GM23338 (cell line): ENCODE results near the gene COG2. TPM values are rescaled to one million over a fixed set of nuclear protein-coding genes. Genes with fewer than 3 reads are reported as not detected.
A peak's percentile ranks its signal among the peaks of the same experiment; 100 is the strongest.
"Not testable (repeated sequence)": the region's sequence is repeated elsewhere in the genome, so short reads cannot be mapped to it uniquely, and the experiment has no call there.

ENCODE experiments used
- ATAC-seq: fragments of 200-7000 bp; cut with Tn5 transposase; 3 replicates; pipeline ENCODE4 v1.9.1; 2020
- DNase-seq: peaks from one replicate; pipeline ENCODE4 v3.0.0-alpha.2; 2015; ENCODE audit warnings: low spot score
- H2AFZ ChIP-seq: fragments of 200-600 bp; sonication (generic); 2 replicates; pipeline ENCODE4 v1.8.0; 2016; ENCODE audit warnings: antibody characterized with exemption, mild to moderate bottlenecking, moderate library complexity
- H3F3A ChIP-seq: fragments of 200-600 bp; sonication (generic); replicated peaks from 2 replicates; pipeline ENCODE4 v1.8.0; 2017; ENCODE audit warnings: antibody characterized with exemption, mixed run types, low read depth
- H3K27ac ChIP-seq: fragments of 200-600 bp; sonication (generic); 2 replicates; pipeline ENCODE4 v1.6.1; 2016; ENCODE audit warnings: low read depth
- H3K27me3 ChIP-seq: fragments of 200-600 bp; sonication (generic); 2 replicates; pipeline ENCODE4 v1.8.0; 2016; ENCODE audit warnings: mild to moderate bottlenecking, mixed run types, moderate library complexity; ENCODE audit not compliant: insufficient read depth
- H3K36me3 ChIP-seq: fragments of 200-600 bp; sonication (generic); 2 replicates; pipeline ENCODE4 v1.8.0; 2016; ENCODE audit warnings: mild to moderate bottlenecking; ENCODE audit not compliant: insufficient read depth
- H3K4me1 ChIP-seq: fragments of 200-600 bp; sonication (generic); 2 replicates; pipeline ENCODE4 v1.8.0; 2016; ENCODE audit warnings: mild to moderate bottlenecking, moderate library complexity; ENCODE audit not compliant: insufficient read depth
- H3K4me2 ChIP-seq: fragments of 200-600 bp; sonication (generic); 2 replicates; pipeline ENCODE4 v1.7.1; 2017; ENCODE audit warnings: mixed run types
- H3K4me3 ChIP-seq: fragments of 200-600 bp; sonication (generic); 2 replicates; pipeline ENCODE4 v1.6.1; 2016; ENCODE audit warnings: mixed run types
- H3K79me2 ChIP-seq: fragments of 200-600 bp; sonication (generic); replicated peaks from 2 replicates; pipeline ENCODE4 v1.8.0; 2017; ENCODE audit warnings: mild to moderate bottlenecking; ENCODE audit not compliant: insufficient read depth
- H3K9me2 ChIP-seq: fragments of 200-600 bp; sonication (generic); 2 replicates; pipeline ENCODE4 v1.8.0; 2017; ENCODE audit not compliant: insufficient read depth
- H4K20me1 ChIP-seq: fragments of 200-600 bp; sonication (generic); replicated peaks from 2 replicates; pipeline ENCODE4 v1.8.0; 2017; ENCODE audit warnings: mild to moderate bottlenecking; ENCODE audit not compliant: insufficient read depth
- H3K27ac Mint-ChIP-seq: 2 replicates; pipeline ENCODE4 v1.8.0; 2020; ENCODE audit warnings: inconsistent platforms, mild to moderate bottlenecking, moderate library complexity, mixed read lengths
- H3K27me3 Mint-ChIP-seq: 3 replicates; pipeline ENCODE4 v1.8.0; 2022; ENCODE audit warnings: low read depth, mild to moderate bottlenecking, moderate library complexity, mixed read lengths, inconsistent platforms; ENCODE audit not compliant: insufficient read depth, poor library complexity
- H3K36me3 Mint-ChIP-seq: 3 replicates; pipeline ENCODE4 v1.8.0; 2021; ENCODE audit warnings: low read depth, mild to moderate bottlenecking, inconsistent platforms, moderate library complexity, mixed read lengths
- H3K4me1 Mint-ChIP-seq: 3 replicates; pipeline ENCODE4 v1.8.0; 2020; ENCODE audit warnings: mild to moderate bottlenecking, inconsistent platforms, mixed read lengths
- H3K4me3 Mint-ChIP-seq: 3 replicates; pipeline ENCODE4 v1.8.0; 2021; ENCODE audit warnings: moderate library complexity, mild to moderate bottlenecking, inconsistent platforms, mixed read lengths
- H3K9me3 Mint-ChIP-seq: 3 replicates; pipeline ENCODE4 v1.8.0; 2020; ENCODE audit warnings: moderate library complexity, mild to moderate bottlenecking, inconsistent platforms, mixed read lengths
- polyA plus RNA-seq: library from polyadenylated mRNA; unstranded; fragments of >200 nt; fragmentation: Nextera tagmentation; extraction: Ambion mirVana; gene quantifications from 2 replicates; pipeline ENCODE4 v1.2.1, GENCODE V29; 2016
- total RNA-seq: library from RNA; depleted of rRNA; stranded (reverse); fragments of >200 nt; shearing (Covaris generic); gene quantifications from 2 replicates; pipeline ENCODE4 v1.2.3, GENCODE V29; 2014
- TF ChIP-seq, protein P1 (sequence below), 2 experiments: fragments of 200-600 bp in 1 of 2; sonication (generic) in 1 of 2; conservative IDR thresholded peaks; 2 replicates each; pipeline versions ENCODE4 v1.5.1 to v1.6.1; 2016 to 2017; ENCODE audit warnings: antibody characterized with exemption in 2 of 2, low read depth in 2 of 2, mild to moderate bottlenecking in 2 of 2, moderate library complexity in 1 of 2
- TF ChIP-seq, protein P2 (sequence below): IDR thresholded peaks from one replicate; pipeline ENCODE4 v1.6.1; 2018; ENCODE audit warnings: antibody characterized with exemption; ENCODE audit not compliant: unreplicated experiment

The COG2 gene
- total and polyA plus RNA-seq, 2 experiments from 2014 or later: 35.8 to 38.5 TPM

DNA sequence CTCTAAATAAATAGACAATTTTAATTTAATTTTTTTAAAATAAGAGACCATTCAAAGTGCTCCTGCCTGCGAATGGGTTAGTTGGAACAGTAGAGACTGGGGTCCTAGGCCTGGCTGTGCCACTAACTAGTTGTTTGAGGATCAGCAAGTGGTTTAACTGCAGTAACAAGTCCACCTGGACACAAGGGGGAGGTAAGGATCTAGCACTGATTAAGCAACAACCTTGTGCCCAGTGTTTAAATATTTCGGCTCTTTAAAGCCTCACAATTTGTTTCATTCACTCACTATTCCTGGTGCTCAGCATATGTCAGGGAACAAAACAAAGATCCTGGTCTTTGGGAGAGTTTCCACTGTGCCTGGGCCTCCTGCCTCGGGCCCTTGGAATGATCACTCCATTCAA, 73.2 kb downstream of the COG2 start (continued):
- TF ChIP-seq, protein P1, sequence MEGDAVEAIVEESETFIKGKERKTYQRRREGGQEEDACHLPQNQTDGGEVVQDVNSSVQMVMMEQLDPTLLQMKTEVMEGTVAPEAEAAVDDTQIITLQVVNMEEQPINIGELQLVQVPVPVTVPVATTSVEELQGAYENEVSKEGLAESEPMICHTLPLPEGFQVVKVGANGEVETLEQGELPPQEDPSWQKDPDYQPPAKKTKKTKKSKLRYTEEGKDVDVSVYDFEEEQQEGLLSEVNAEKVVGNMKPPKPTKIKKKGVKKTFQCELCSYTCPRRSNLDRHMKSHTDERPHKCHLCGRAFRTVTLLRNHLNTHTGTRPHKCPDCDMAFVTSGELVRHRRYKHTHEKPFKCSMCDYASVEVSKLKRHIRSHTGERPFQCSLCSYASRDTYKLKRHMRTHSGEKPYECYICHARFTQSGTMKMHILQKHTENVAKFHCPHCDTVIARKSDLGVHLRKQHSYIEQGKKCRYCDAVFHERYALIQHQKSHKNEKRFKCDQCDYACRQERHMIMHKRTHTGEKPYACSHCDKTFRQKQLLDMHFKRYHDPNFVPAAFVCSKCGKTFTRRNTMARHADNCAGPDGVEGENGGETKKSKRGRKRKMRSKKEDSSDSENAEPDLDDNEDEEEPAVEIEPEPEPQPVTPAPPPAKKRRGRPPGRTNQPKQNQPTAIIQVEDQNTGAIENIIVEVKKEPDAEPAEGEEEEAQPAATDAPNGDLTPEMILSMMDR (conservative IDR thresholded peaks at IDR 0.05; ENCODE audit: low read depth in 2 of 2): peak; percentile 35 to 63

DNA sequence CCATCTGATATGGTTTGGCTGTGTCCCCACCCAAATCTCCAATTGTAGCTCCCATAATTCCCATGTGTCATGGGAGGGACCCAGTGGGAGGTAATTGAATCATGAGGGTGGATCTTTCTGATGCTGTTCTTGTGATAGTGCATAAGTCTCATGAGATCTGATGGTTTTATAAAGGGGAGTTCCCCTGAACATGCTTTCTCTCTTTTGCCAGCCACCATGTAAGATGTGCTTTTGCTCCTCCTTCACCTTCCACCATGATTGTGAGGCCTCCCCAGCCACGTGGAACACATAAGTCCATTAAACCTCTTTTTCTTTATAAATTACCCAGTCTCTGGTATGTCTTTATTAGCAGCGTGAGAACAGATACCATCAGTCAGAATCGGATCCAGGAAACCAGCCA, 74.2 kb downstream of the COG2 start:
- not testable (repeated sequence) for H3K9me2 ChIP-seq, H3K27me3 Mint-ChIP-seq, H3K4me3 Mint-ChIP-seq, ATAC-seq, H4K20me1 ChIP-seq, H3K4me1 ChIP-seq, H3K79me2 ChIP-seq, H3K4me2 ChIP-seq, H3F3A ChIP-seq, H3K36me3 ChIP-seq, H3K36me3 Mint-ChIP-seq, H3K27ac Mint-ChIP-seq, H3K9me3 Mint-ChIP-seq, DNase-seq, H2AFZ ChIP-seq, H3K27me3 ChIP-seq, H3K27ac ChIP-seq, H3K4me3 ChIP-seq
- peaks cover 14% of the 10 kb centered on the region for H3K4me1 Mint-ChIP-seq

DNA sequence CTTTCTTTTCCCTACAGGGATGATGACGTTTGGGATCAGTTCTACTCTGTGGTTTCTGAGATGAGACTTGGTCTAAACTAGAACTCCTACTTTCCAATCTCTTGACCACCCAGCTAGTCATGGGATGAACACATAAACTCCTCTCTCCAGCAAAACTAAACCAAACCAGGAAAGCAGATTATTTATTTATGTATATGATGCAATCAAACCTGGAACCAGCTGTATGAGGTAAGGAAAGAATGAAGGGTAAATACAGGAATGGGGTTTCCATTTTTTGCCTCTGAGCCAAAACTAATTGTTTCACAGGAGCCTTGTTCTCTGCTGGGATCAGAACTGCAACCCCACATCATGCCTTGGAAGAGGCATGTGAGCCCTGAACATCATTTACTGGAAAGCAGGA, 75.0 kb downstream of the COG2 start:
- H3F3A ChIP-seq: no peaks in the 10 kb centered on the region
- H3K27me3 ChIP-seq: no peaks in the 10 kb centered on the region
- Mint-ChIP-seq H3K9me3 (peaks cover 12% of the 10 kb centered on the region), H3K36me3 (peaks cover 6% of the 10 kb centered on the region; the same call in 2 of the 3 replicates), H3K27me3 (peaks cover 8% of the 10 kb centered on the region), H3K4me3 (no peak overlapping the region), H3K4me1 (peaks cover 14% of the 10 kb centered on the region), H3K27ac (no peak overlapping the region)
- no peaks in the 10 kb centered on the region for H3K79me2 ChIP-seq
- no peak overlapping the region for H3K4me3 ChIP-seq
- H3K4me1 ChIP-seq: no peaks in the 10 kb centered on the region
- ATAC-seq (no peak), DNase-seq (no peak)
- H3K36me3 ChIP-seq: no peaks in the 10 kb centered on the region
- no peaks in the 10 kb centered on the region for H4K20me1 ChIP-seq
- H3K9me2 ChIP-seq: no peaks in the 10 kb centered on the region
- H3K27ac ChIP-seq: no peak overlapping the region
- H2AFZ ChIP-seq: no peak overlapping the region
- no peak overlapping the region for H3K4me2 ChIP-seq
- TF ChIP-seq, protein P2, sequence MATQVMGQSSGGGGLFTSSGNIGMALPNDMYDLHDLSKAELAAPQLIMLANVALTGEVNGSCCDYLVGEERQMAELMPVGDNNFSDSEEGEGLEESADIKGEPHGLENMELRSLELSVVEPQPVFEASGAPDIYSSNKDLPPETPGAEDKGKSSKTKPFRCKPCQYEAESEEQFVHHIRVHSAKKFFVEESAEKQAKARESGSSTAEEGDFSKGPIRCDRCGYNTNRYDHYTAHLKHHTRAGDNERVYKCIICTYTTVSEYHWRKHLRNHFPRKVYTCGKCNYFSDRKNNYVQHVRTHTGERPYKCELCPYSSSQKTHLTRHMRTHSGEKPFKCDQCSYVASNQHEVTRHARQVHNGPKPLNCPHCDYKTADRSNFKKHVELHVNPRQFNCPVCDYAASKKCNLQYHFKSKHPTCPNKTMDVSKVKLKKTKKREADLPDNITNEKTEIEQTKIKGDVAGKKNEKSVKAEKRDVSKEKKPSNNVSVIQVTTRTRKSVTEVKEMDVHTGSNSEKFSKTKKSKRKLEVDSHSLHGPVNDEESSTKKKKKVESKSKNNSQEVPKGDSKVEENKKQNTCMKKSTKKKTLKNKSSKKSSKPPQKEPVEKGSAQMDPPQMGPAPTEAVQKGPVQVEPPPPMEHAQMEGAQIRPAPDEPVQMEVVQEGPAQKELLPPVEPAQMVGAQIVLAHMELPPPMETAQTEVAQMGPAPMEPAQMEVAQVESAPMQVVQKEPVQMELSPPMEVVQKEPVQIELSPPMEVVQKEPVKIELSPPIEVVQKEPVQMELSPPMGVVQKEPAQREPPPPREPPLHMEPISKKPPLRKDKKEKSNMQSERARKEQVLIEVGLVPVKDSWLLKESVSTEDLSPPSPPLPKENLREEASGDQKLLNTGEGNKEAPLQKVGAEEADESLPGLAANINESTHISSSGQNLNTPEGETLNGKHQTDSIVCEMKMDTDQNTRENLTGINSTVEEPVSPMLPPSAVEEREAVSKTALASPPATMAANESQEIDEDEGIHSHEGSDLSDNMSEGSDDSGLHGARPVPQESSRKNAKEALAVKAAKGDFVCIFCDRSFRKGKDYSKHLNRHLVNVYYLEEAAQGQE: no peak

DNA sequence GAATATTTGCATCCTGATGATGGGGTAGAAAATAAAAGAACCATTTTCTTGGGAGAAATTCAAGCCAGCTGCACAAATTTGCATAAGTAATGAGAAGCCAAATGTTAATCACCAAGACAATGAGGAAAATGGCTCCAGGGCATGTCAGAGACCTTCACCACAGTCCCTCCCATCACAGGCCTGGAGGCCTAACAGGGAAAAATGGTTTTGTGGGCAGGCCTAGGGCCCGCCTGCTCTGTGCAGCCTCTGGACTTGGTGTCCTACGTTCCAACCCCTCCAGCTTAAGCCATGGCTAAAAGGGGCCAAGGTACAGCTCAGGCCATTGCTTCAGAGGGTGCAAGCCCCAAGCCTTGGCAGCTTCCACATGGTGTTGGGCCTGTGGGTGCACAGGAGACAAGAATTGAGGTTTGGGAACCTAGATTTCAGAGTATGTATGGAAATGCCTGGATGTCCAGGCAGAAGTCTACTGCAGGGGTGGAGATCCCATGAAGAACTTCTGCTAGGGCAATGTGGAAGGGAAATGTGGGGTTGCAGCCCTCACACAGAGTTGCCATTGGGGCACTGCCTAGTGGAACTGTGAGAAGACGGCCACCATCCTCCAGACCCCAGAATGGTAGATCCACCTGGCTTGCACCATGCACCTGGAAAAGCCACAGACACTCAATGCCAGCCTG, 79.7 kb downstream of the COG2 start:
- H3K4me2 ChIP-seq, H3K4me1 Mint-ChIP-seq, H3K9me2 ChIP-seq, H3K27ac ChIP-seq, H3K36me3 ChIP-seq, H4K20me1 ChIP-seq, H3K27me3 Mint-ChIP-seq, H2AFZ ChIP-seq, H3K36me3 Mint-ChIP-seq, H3K4me1 ChIP-seq, H3K4me3 ChIP-seq, ATAC-seq, H3K79me2 ChIP-seq, DNase-seq, H3K27ac Mint-ChIP-seq, H3K27me3 ChIP-seq, H3F3A ChIP-seq, H3K4me3 Mint-ChIP-seq: not testable (repeated sequence)
- H3K9me3 Mint-ChIP-seq: peaks cover 23% of the 10 kb centered on the region
